Esophagus squamous epithelium (tissue), 5 donors: ENCODE measurements around the gene GNG2. TPM values are rescaled to one million over a fixed set of nuclear protein-coding genes. Genes with fewer than 3 reads are reported as not detected.

Source experiments
- DNase-seq: peaks from one replicate; lab custom pipeline; 2025; lab: John Stamatoyannopoulos, UW
- H3K27ac ChIP-seq, 4 donors: fragments of 200-600 bp; sonication (generic); one replicate each; pipeline ENCODE4 v1.5.1; 2016 to 2019; ENCODE audit warnings: mild to moderate bottlenecking in 1 of 4
- H3K27me3 ChIP-seq, 4 donors: fragments of 200-600 bp; sonication (generic); 1 replicate in 3 of 4; 2 replicates in 1 of 4; pipeline versions ENCODE4 v1.5.1 to v1.6.0; 2017 to 2021; ENCODE audit warnings: antibody characterized with exemption in 1 of 4
- H3K36me3 ChIP-seq, 3 donors: fragments of 200-600 bp; sonication (generic); one replicate each; pipeline ENCODE4 v1.5.1; 2016 to 2019
- H3K4me1 ChIP-seq, 3 donors: fragments of 200-600 bp; sonication (generic); one replicate each; pipeline ENCODE4 v1.5.1; 2017 to 2019
- H3K4me3 ChIP-seq, 4 donors: fragments of 200-600 bp; sonication (generic); 1 replicate in 3 of 4; 2 replicates in 1 of 4; pipeline ENCODE4 v1.5.1; 2016 to 2019; ENCODE audit warnings: mild to moderate bottlenecking in 2 of 4, moderate library complexity in 1 of 4
- H3K9me3 ChIP-seq, 3 donors: fragments of 200-600 bp; sonication (generic); one replicate each; pipeline ENCODE4 v1.5.1; 2016 to 2019
- CTCF ChIP-seq, 6 experiments: fragments of 450-650 bp in 4 of 6; fragments of 200-600 bp in 2 of 6; sonication (generic) in 2 of 6; IDR thresholded peaks; one replicate each; pipeline ENCODE4 v1.5.1; 2016 to 2019; ENCODE audit warnings: antibody characterized with exemption in 6 of 6, mild to moderate bottlenecking in 4 of 6, moderate library complexity in 4 of 6
- POLR2A ChIP-seq, 4 donors: fragments of 450-650 bp; IDR thresholded peaks; one replicate each; pipeline ENCODE4 v1.6.1; 2017; ENCODE audit warnings: antibody characterized with exemption in 4 of 4, mild to moderate bottlenecking in 4 of 4, moderate library complexity in 3 of 4
- WGBS, 2 donors: methylation state at CpG; one replicate each; pipeline ENCODE4 v1.1.5; 2018; 5-methylcytosine and 5-hydroxymethylcytosine counted together
- intact Hi-C: fragments of 100-400 bp; cut with DNase I; formaldehyde crosslinking; loops from one replicate; pipeline ENCODE4 v1.15.0; 2022
- total RNA-seq, 4 donors: library from RNA; depleted of rRNA; stranded (reverse); fragments of >200 nt; gene quantifications; one replicate each; pipeline ENCODE4 v1.1.0, GENCODE V29; 2016
- donor health status: DM: yes; HTN: yes; CAD: no.

Gene GNG2
- total RNA-seq, 4 donors from 2014 or later = 1.5 to 8.8 (median 3.7) TPM

GRCh38 chr14:51869411-51870100 lies 9.1 kb downstream of the GNG2 start:
- no peak for DNase-seq
- Histone ChIP-seq H3K4me3 (no peak overlapping the region), H3K4me1 (peaks cover 7 to 27% (median 8%) of the 10 kb centered on the region in 3 donors), H3K27me3 (no peaks in the 10 kb centered on the region), H3K9me3 (no peaks in the 10 kb centered on the region), H3K36me3 (no peaks in the 10 kb centered on the region), H3K27ac (no peak overlapping the region)
- 73 to 75% methylated on average over 5 of the region's 9 CpGs for WGBS, 2 donors
- TF ChIP-seq POLR2A (IDR thresholded peaks at IDR 0.05) (no peak), CTCF (IDR thresholded peaks at IDR 0.05) (no peak)
- intact Hi-C loops = no loop called here

- Histone ChIP-seq H3K27me3 (no peaks in the 10 kb centered on the region), H3K4me1 (peaks cover 7 to 27% (median 8%) of the 10 kb centered on the region in 3 donors), H3K27ac (no peak overlapping the region), H3K9me3 (no peaks in the 10 kb centered on the region), H3K36me3 (no peaks in the 10 kb centered on the region), H3K4me3 (no peak overlapping the region)
- 79 to 93% methylated on average over 2 of the region's 2 CpGs for WGBS, 2 donors
- no peak for TF ChIP-seq POLR2A (IDR thresholded peaks at IDR 0.05)
- no peak for TF ChIP-seq CTCF (IDR thresholded peaks at IDR 0.05)
- DNase-seq = no peak
- intact Hi-C loops = no loop called here
Measured at GRCh38 chr14:51870606-51871005, 10.2 kb downstream of the GNG2 start.

- 60 to 76% methylated on average over 2 of the region's 2 CpGs for WGBS, 2 donors
- no peak overlapping the region for H3K4me3 ChIP-seq
- H3K9me3 ChIP-seq = no peaks in the 10 kb centered on the region
- H3K4me1 ChIP-seq = peaks cover 7 to 27% (median 8%) of the 10 kb centered on the region in 3 donors
- H3K27ac ChIP-seq = no peak overlapping the region
- TF ChIP-seq CTCF (IDR thresholded peaks at IDR 0.05) (no peak), POLR2A (IDR thresholded peaks at IDR 0.05) (no peak)
- DNase-seq = no peak
- intact Hi-C loops = no loop called here
- H3K36me3 ChIP-seq = no peaks in the 10 kb centered on the region
- H3K27me3 ChIP-seq = no peaks in the 10 kb centered on the region
Measured at GRCh38 chr14:51871846-51872245, 11.4 kb downstream of the GNG2 start.

GRCh38 chr14:51872396-51872795 lies 12.0 kb downstream of the GNG2 start:
- Histone ChIP-seq H3K36me3 (no peaks in the 10 kb centered on the region), H3K9me3 (no peaks in the 10 kb centered on the region), H3K27me3 (no peaks in the 10 kb centered on the region), H3K4me3 (no peak overlapping the region), H3K27ac (no peak overlapping the region), H3K4me1 (peaks cover 7 to 27% (median 8%) of the 10 kb centered on the region in 3 donors)
- TF ChIP-seq POLR2A (IDR thresholded peaks at IDR 0.05) = no peak
- no peak for TF ChIP-seq CTCF (IDR thresholded peaks at IDR 0.05)
- DNase-seq = no peak
- 53 to 59% methylated on average over 3 of the region's 3 CpGs for WGBS, 2 donors
- intact Hi-C loops = no loop called here

GRCh38 chr14:51873221-51873893 lies 12.9 kb downstream of the GNG2 start:
- no peak for DNase-seq
- 21 to 26% methylated on average over 2 of the region's 2 CpGs for WGBS, 2 donors
- Histone ChIP-seq H3K4me1 (peaks cover 7 to 27% (median 8%) of the 10 kb centered on the region in 3 donors), H3K27me3 (no peaks in the 10 kb centered on the region), H3K9me3 (no peaks in the 10 kb centered on the region), H3K27ac (peak overlapping the region in 1 of 4 donors; percentile 0), H3K36me3 (no peaks in the 10 kb centered on the region), H3K4me3 (no peak overlapping the region)
- intact Hi-C loops = no loop called here
- TF ChIP-seq CTCF (IDR thresholded peaks at IDR 0.05) (no peak), POLR2A (IDR thresholded peaks at IDR 0.05) (no peak)
